HEK293T (cell line): ENCODE measurements around the gene LGR6.

ENCODE experiments used
- CTCF ChIA-PET: fragments of 350-600 bp; formaldehyde crosslinking; extraction: SDS; loops from one replicate; lab custom pipeline; 2021; ENCODE audit warnings: antibody characterized with exemption, inconsistent platforms; lab: Yijun Ruan, JAX
- POLR2A ChIA-PET: fragments of 350-600 bp; formaldehyde crosslinking; extraction: SDS; loops from one replicate; lab custom pipeline; 2020; ENCODE audit warnings: antibody characterized with exemption, inconsistent platforms; lab: Yijun Ruan, JAX
- DNase-seq: peaks from one replicate; pipeline ENCODE4 v3.0.0; 2012; ENCODE audit warnings: mixed read lengths; ENCODE audit errors: extremely low spot score
- ARNT ChIP-seq: fragments of 450-650 bp; IDR thresholded peaks from 2 replicates; pipeline ENCODE4 v1.6.1; 2017; ENCODE audit warnings: mild to moderate bottlenecking
- BHLHE40 ChIP-seq: fragments of 450-650 bp; IDR thresholded peaks from 2 replicates; pipeline ENCODE4 v1.6.1; 2016; ENCODE audit warnings: mild to moderate bottlenecking, moderate library complexity, borderline replicate concordance
- CTBP1 ChIP-seq: fragments of 450-650 bp; IDR thresholded peaks from 2 replicates; pipeline ENCODE4 v1.6.1; 2016; ENCODE audit warnings: borderline replicate concordance
- ELF4 ChIP-seq: fragments of 450-650 bp; IDR thresholded peaks from 2 replicates; pipeline ENCODE4 v1.6.1; 2017; ENCODE audit warnings: antibody characterized with exemption
- FOXA1 ChIP-seq: fragments of 450-650 bp; IDR thresholded peaks from 2 replicates; pipeline ENCODE4 v1.6.1; 2016; ENCODE audit warnings: mild to moderate bottlenecking
- FOXK2 ChIP-seq: fragments of 450-650 bp; IDR thresholded peaks from 2 replicates; pipeline ENCODE4 v1.6.1; 2016; ENCODE audit warnings: mild to moderate bottlenecking
- FOXM1 ChIP-seq: fragments of 450-650 bp; IDR thresholded peaks from 2 replicates; pipeline ENCODE4 v1.6.1; 2017; ENCODE audit warnings: mild to moderate bottlenecking, borderline replicate concordance
- HDGF ChIP-seq: fragments of 450-650 bp; IDR thresholded peaks from 2 replicates; pipeline ENCODE4 v1.6.1; 2017; ENCODE audit warnings: antibody characterized with exemption, borderline replicate concordance
- L3MBTL2 ChIP-seq: fragments of 450-650 bp; conservative IDR thresholded peaks from 2 replicates; pipeline ENCODE4 v1.6.1; 2016; ENCODE audit warnings: mild to moderate bottlenecking
- LEF1 ChIP-seq: fragments of 450-650 bp; IDR thresholded peaks from 2 replicates; pipeline ENCODE4 v1.6.1; 2017; ENCODE audit warnings: mild to moderate bottlenecking, borderline replicate concordance
- NFRKB ChIP-seq: fragments of 450-650 bp; IDR thresholded peaks from 2 replicates; pipeline ENCODE4 v1.6.1; 2016; ENCODE audit warnings: mild to moderate bottlenecking, moderate library complexity
- SP1 ChIP-seq: fragments of 450-650 bp; IDR thresholded peaks from 2 replicates; pipeline ENCODE4 v1.6.1; 2017
- SUZ12 ChIP-seq: fragments of 450-650 bp; IDR thresholded peaks from 2 replicates; pipeline ENCODE4 v1.6.1; 2016; ENCODE audit warnings: mild to moderate bottlenecking
- TARDBP ChIP-seq: fragments of 450-650 bp; IDR thresholded peaks from 2 replicates; pipeline ENCODE4 v1.6.1; 2016
- ZNF384 ChIP-seq: fragments of 450-650 bp; IDR thresholded peaks from 2 replicates; pipeline ENCODE4 v1.6.1; 2016
- TF ChIP-seq, protein P1 (sequence below): fragments of 450-650 bp; IDR thresholded peaks from 2 replicates; pipeline ENCODE4 v1.6.1; 2016

Gene LGR6

DNA sequence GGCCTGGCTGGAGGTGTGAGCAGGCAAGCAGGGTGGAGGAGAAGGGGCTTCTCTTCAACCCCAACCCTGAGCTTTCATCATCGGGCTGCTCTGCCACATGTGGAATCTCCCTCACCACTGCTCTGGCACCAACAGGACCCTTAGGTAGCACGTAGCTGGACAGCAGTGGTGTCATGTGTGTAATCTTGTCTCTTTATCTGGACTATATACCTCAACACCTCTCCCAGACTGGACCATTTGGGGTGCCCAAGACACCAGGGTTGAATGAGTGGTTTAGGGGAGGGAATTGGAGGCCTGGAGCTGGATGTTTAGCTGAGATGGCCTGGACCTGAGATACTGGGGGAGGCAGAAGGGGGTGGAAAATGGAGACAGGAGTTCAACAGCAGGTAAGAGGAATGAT, 85.2 kb downstream of the LGR6 start:
- CTCF ChIA-PET = interaction anchor here (1.0 kb wide), 1 partner anchor 12 kb away, joined by 3 read pairs; no protein-coding TSS in a partner anchor
- POLR2A ChIA-PET = no interaction called here
- no peak for DNase-seq
- TF ChIP-seq FOXK2 (no peak), SP1 (no peak), ZNF384 (no peak), L3MBTL2 (no peak), TARDBP (no peak), FOXA1 (no peak), BHLHE40 (no peak)

- ChIA-PET CTCF (no interaction called here), POLR2A (no interaction called here)
Measured at GRCh38 chr1:202279806-202280205, 86.2 kb downstream of the LGR6 start.

GRCh38 chr1:202280595-202280994, 87.0 kb downstream of the LGR6 start:
- POLR2A ChIA-PET = no interaction called here
- TF ChIP-seq ZNF384 (no peak), BHLHE40 (no peak), FOXA1 (no peak), HDGF (no peak), CTBP1 (no peak), TARDBP (no peak), ARNT (no peak), NFRKB (no peak), LEF1 (no peak), ELF4 (no peak), L3MBTL2 (no peak), FOXK2 (no peak)
- TF ChIP-seq, protein P1, sequence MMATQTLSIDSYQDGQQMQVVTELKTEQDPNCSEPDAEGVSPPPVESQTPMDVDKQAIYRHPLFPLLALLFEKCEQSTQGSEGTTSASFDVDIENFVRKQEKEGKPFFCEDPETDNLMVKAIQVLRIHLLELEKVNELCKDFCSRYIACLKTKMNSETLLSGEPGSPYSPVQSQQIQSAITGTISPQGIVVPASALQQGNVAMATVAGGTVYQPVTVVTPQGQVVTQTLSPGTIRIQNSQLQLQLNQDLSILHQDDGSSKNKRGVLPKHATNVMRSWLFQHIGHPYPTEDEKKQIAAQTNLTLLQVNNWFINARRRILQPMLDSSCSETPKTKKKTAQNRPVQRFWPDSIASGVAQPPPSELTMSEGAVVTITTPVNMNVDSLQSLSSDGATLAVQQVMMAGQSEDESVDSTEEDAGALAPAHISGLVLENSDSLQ = no peak
- CTCF ChIA-PET = no interaction called here
- DNase-seq = no peak

More at GRCh38 chr1:202279806-202280205, 86.2 kb downstream of the LGR6 start:
- no peak for DNase-seq
- TF ChIP-seq L3MBTL2 (no peak), TARDBP (no peak), ZNF384 (no peak), NFRKB (no peak), SP1 (no peak), ARNT (no peak), HDGF (no peak)

- POLR2A ChIA-PET = no interaction called here
- CTCF ChIA-PET = interaction anchor here (0.6 kb wide), 1 partner anchor 13 kb away, joined by 3 read pairs; no protein-coding TSS in a partner anchor
- DNase-seq = no peak
Measured at GRCh38 chr1:202281316-202282024, 87.9 kb downstream of the LGR6 start.

DNA sequence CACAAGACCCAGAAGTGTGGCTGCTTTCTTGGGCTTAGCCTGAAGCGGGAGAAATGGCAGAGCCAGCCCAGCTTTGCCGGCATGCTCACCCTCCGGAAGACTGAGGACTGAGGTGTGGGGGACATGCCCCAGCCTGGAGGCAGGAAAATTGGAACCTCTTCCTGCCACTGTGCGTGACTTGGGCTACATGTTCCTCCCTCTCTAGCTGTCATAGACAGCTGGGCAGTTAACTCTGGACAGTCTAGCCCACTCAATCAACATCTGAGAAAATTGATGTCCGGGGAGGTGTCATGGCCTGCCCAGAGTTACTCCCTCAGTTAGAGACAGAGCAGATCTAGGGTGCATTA, 88.4 kb downstream of the LGR6 start:
- ChIA-PET CTCF (interaction anchor here (0.6 kb wide), 1 partner anchor 13 kb away, joined by 3 read pairs; no protein-coding TSS in a partner anchor), POLR2A (no interaction called here)
- no peak for DNase-seq
- TF ChIP-seq TARDBP = no peak
- no peak for TF ChIP-seq FOXA1
- TF ChIP-seq SUZ12 = no peak
- TF ChIP-seq BHLHE40 = no peak
- no peak for TF ChIP-seq FOXK2
- no peak for TF ChIP-seq L3MBTL2
- TF ChIP-seq ARNT = no peak
- no peak for TF ChIP-seq NFRKB
- TF ChIP-seq FOXM1 = no peak
- no peak for TF ChIP-seq LEF1
- TF ChIP-seq, protein P1 = no peak
- TF ChIP-seq HDGF = no peak
- TF ChIP-seq ELF4 = no peak
- no peak for TF ChIP-seq SP1
- TF ChIP-seq ZNF384 = no peak
- no peak for TF ChIP-seq CTBP1

More at GRCh38 chr1:202281316-202282024, 87.9 kb downstream of the LGR6 start:
- no peak for TF ChIP-seq BHLHE40
- no peak for TF ChIP-seq NFRKB
- TF ChIP-seq L3MBTL2 = no peak
- TF ChIP-seq FOXA1 = no peak
- no peak for TF ChIP-seq SP1
- TF ChIP-seq HDGF = no peak
- TF ChIP-seq, protein P1 = no peak
- TF ChIP-seq CTBP1 = no peak
- TF ChIP-seq SUZ12 = no peak

GRCh38 chr1:202282596-202283283, 89.1 kb downstream of the LGR6 start:
- CTCF ChIA-PET = no interaction called here
- POLR2A ChIA-PET = interaction anchor here (1.9 kb wide), 1 partner anchor 8 kb away, joined by 4 read pairs; no protein-coding TSS in a partner anchor
- no peak for TF ChIP-seq L3MBTL2
- no peak for TF ChIP-seq LEF1
- no peak for TF ChIP-seq SP1
- no peak for TF ChIP-seq HDGF
- no peak for TF ChIP-seq NFRKB
- no peak for TF ChIP-seq ELF4
- TF ChIP-seq CTBP1 = no peak
- TF ChIP-seq ZNF384 = no peak
- no peak for TF ChIP-seq BHLHE40
- no peak for TF ChIP-seq TARDBP
- TF ChIP-seq FOXK2 = no peak
- DNase-seq = no peak
